HG02798 (cell line): ENCODE data around the gene IPPK.
"Not testable (repeated sequence)": the region's sequence is repeated elsewhere in the genome, so short reads cannot be mapped to it uniquely, and the experiment has no call there.

Experiments
- ATAC-seq: cut with Tn5 transposase; IDR thresholded peaks from one replicate; pipeline ENCODE4 v1.9.1; 2021; ENCODE audit warnings: mild to moderate bottlenecking; ENCODE audit not compliant: unreplicated experiment, poor library complexity

Gene IPPK

DNA sequence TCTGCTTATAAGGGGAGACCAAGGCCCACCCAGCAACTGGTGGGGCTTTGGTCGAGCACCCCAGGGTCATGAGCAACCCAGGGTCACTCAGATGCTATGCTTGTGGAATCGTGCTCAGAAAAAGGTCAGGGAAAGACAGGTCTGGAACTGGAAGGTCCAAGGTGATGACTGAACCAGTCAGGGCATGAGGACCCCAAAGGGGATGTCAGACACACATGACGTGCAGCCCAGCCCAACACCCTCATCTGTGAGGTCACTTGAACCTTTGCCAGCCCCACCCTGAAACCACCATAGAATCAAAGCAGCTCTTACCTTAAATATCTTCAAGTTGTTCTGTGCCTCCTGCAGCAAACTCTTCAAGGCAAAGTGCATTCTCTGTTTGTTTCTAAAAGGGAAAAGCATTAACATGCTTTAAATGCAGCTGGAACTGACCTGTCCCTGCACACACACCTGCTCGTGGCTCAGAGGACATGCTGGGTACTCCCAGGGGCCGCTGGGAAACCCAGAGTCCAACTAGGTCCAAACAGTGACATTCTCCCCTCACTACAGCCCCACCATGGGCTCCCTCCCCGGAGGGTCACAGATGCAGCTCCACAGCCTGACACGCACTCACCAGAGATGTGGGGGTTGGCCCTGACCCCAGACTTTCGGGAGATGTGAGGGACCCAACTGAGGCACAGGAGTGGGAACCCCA is 29.4 kb downstream of the IPPK start:
- ATAC-seq: no peak

DNA sequence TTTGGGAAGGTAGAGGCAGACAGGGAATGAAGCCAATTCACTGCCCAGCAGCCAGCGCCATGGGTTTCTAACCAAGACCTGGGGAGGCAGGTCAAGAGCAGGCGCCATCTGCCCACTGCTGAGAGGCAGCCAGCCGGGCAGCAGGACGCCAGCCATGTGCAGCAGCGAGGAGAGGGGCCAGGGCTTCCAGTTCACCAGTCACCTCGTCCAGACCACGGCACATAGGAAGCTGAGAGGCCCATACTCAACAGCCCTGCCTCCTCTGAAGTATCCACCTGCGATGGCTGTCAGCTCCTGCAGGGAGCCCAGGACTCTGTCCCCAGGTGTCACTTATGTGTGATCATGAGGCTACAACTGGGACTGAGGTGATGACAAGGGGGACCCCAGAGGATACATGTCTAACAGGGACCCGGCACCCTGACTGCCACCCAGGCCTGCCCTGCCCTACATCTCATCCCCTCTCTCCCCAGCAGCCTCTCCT is 30.1 kb downstream of the IPPK start:
- ATAC-seq: no peak

DNA sequence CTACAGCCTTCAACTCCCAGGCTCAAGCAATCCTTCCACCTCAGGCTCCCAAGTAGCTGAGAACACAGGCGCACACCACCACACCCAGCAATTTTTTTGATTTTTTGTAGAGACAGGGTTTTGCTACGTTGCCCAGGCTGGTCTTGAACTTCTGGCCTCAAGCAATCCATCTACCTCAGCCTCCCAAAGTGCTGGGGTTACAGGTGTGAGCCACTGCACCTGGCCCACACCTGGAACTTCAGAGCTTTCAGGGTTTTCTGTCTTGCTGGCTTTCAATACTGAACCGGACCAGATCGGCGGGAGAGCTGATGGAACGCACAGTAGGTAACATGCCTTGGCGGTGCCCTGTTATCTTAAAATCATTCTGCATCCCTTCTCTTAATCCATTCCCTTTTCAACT is 30.8 kb downstream of the IPPK start:
- no peak for ATAC-seq

DNA sequence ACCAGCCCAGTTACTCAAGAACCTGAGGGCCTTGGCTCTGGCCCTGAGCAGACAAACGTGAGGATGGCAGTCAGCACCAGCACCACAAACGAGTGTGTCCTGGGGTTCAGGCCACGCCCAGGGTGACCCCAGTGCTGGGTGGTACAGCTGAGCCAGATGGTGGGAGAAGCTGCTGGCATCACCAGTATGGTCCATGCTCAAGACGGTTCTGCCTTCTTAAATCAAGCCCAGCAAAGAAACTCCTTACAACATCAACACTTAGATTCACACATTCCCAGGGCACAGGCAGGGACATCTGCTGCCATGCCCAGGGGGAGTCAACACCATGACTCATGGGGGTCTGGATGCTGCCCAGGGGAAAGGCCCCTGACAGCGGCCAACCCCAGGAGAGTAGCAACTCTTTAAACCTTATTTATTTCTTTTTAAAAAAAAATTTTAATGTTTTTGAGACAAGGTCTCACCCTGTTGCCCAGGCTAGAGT is 31.3 kb downstream of the IPPK start:
- ATAC-seq: no peak

DNA sequence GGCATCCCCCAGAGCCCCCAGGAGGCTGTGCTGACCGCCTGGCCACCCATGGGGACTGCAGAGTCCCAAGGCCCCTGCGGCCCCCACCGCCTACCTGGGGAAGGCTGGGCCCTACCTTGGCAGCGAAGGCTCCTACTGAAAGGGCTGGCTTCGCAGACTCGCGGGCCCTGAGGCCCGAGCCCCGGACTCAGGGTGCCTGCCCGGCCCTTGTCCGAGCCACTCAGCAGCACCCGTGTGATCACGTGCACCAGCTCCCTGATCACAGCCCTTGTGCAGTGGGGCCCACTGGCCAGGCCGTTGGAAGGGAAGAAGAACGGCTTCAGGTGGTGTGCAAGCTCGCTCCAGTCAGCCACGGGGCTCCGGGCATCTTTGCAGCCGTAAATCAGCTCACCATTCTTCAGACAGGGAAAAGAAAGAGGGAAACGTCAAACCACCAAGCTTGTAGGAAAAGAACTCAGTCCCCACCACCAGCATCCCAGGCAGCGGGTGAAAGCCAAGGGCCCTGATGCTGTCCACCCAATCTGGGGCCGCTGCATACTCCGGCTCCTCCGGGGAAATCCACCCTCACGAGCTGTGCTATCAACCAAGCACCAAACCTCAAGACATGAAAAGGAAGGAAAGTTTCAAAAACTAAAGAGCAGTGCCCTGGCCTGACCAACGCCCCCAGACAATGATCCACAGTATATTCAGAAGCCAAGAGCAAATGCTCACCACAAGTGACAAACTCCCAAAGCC is 31.9 kb downstream of the IPPK start:
- no peak for ATAC-seq

DNA sequence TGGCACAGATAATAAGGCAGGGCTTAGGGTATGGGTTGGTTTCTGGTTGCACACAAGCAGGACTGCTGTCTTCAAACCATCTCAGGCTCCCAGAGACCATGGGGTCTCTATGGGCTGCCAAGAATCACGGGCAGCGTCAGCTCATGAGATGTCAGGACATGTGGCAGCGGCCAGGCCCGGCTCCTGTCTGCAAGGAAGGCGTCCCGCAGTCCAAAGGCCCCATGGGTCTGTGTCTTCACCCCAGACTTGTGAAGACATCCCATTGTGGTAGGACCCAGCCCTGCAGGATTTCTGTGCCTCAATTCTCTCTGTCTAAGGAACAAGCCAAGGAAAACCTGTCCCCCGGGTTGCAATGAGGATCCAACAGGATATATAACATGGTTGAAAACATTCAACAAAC is 32.6 kb downstream of the IPPK start:
- ATAC-seq: no peak

DNA sequence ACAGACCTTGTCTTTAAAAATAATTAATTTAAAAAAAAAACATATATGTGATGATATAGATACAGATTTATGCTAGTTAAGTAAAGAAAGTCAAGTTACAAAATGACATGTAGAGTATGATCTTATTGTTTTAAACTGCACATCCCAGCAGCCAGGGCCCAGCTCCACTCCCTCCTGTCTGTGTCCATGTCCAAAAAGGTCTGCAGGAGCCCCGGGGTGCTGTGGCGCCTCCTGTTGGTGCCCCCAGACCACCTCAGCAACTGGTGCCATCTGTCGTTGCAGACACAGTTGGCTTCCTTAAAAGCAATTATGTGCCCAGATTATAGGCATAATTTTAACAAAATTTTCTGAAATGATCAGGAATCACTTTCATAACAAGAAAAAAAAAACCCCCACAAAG is 33.3 kb downstream of the IPPK start:
- ATAC-seq: no peak

DNA sequence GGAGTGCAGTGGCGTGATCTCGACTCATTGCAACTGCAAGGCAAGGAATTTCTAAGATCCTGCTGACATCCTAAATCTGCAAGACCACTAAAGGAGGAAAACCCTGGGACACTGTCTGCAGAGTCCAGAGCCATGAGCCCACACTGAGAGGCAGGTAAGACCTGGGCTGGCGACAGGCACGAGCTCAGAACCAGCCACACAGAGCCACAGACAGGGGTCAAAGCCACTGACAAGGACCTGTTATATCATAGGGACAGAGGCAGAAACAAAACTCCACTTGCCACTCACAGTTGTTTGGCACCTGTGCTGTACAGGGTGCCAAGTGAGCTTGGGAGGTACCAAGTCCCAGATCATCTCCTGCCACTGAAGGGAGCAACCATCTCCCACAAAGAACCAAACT is 34.2 kb downstream of the IPPK start:
- ATAC-seq: no peak

DNA sequence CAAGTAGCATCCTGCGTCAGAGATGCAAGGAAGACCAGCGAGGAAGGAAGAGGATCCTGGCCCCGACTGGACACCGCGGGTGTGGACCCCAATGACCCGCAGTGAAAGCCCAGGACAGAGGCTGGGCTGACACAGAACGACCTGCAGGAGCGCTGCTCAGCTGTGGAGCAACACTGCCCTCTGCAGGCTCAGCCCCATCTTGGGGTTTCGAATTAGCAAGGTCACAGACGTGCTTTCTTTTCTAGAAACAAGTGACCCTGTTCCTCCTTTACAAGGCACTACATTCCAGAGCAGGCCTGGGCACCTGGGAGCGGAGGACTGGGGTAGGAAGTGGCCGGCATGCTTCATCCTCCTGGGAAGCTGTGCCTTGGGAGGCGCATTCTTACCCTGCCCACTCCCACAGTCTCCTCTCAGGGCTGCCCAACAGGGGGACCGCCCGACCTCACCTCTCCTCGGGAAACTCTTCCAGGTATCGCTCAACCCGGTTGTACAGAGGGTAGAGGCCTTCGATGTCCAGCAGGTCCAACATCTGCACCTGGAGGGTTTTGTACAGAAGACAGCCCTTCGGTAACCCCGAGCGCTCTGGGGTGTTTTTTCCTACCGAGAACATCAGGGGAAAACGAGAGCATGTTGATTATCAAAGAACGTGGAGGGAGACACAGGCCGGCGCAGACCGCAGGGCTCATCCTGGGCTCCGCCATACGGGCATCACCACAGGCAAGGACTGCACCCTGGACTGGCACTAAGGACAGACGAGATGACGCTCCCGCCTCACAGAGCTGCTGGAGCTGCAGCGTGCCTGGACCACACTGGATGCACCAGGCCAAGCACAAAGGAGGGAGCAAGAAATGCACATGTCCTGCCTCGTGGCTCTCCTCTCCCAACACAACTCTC is 35.0 kb downstream of the IPPK start:
- peak; percentile 66 for ATAC-seq

DNA sequence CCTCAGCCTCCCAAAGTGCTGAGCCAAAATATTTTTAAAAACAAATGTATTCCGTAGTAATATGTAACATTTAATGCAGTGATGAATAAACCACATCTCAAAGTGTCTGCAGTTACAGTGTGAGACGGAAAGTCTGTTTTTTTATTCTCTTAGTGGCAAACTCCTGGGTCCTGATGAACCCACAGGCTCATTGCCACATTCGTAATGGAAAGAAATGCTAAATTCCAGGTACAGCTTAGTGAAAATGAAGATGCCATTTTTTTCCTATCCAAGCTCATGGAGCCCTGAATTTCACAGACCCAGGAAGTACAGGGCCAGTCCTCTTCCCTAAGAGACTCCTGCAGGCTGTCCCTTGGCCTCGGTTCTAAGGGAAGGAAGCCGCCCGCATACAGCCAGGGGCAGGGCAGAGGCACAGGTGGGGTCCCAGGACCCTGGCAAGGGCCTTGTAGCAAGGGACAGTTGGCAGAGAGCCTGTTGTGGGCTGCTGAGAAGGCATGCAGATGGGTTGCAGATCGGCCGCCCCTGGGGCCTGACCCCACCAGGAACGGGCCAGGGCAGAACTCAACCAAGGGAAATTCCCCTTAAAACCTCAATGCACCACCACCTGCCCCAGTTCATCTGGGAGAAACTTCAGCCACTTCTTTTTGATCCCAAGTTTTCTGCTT is 36.2 kb downstream of the IPPK start:
- no peak for ATAC-seq

DNA sequence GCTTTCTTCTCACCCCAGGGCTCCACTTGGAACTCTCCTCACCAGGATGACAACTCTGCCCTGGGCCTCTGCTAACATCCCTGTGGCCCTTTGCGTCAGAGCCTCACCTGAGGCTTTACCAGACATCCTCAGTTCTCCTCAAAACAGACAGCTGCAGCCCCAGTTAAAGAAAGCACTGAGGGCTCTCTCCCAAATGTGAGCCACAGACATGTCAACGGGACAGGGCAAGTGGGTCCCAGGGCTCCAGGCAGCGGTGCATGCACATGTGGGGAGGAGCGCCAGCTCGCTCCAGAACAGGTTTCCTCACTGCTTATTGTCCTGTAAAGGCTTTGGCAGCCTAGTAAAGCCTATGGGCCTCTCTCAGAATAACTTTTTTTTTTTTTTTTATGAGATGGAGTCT is 37.3 kb downstream of the IPPK start:
- ATAC-seq: no peak

DNA sequence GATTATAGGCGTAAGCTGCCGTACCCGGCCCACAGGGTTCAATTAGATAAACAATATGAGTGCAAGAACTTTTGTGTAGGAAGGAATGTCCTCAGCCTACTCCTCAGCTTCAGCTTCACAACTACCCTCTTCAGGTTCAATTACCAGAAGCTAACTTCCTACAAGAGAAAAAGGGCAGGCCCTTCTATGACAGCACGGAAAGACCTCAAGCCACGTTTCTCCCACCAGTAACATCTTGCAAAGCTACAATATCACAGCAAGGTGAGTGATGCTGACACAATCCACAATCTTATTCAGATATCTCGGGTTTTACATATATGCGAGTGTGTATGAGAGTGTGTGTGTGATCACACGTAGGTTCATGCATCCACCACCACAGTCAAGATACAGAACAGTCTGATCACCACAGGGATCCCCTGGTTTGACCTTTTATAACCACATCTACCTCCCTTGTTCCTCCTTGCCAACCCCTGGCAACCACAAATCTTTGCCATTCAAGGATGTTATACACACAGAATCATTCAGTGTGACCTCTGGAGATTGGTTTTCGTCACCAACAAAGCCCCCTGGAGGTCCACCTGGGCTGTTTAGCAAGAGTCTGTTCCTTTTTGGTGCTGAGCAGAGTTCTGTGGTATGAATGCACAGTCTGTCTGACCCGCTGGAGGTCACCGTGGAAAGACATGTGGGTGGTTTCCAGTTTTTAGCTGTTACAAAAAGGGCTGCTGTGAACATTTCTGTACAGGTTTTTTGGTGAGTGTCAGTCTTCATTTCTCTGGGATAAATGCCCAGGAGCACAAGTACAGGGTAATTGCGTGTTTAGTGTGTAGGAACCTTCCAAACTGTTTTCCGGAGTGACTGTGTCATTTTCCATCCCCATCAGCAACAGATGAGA is 38.2 kb downstream of the IPPK start:
- no peak for ATAC-seq

DNA sequence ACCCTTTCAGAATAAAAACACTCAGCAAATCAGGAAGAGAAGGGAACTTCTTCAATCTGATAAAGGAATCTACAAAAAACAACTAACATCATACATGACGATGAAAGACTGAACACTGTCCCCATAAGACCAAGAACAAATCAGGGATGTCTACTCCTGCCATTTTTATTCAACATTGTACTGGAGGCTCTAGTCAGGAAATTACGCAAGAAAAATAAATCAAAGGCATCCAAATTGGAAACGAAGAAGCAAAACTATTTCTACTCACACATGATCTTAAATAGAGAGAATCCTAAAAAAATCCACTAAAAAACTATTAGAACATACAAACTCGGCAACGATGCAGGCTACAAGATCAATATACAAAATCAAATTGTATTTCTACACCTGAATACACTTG is 42.3 kb downstream of the IPPK start:
- ATAC-seq: no peak

DNA sequence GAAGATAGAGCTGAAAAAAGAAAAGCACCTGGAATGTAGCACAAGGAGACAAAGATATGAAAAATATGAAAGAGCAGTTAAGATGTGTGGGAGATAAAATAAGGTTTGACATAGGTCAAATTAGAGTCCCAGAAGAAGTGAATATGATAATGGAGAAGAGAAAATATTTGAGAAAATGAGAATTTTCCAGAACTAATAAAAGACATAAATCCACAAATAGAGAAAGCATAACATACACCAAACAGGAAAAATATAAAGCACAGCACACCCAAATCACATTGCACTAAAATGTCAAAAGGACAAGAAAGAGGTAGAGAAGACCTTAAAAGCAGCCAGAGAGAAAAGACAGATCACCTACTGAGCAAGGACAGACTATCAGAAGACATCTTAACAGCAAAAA is 43.4 kb downstream of the IPPK start:
- no peak for ATAC-seq

DNA sequence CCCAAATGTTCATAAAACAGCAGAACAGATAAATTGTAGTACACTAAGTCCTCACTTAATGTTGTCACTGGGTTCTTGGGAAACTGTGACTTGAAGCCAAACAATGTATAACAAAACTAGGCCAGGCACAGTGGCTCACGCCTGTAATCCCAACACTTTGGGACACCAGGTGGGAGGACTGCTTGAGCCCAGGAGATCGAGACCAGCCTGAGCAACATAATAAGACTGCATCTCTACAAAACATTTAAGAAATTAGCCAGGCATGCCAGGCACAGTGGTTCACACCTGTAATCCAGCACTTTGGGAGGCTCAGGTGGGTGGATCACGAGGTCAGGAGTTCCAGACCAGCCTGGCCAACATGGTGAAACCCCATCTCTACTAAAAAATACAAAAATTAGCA is 46.0 kb downstream of the IPPK start:
- ATAC-seq: not testable (repeated sequence)

DNA sequence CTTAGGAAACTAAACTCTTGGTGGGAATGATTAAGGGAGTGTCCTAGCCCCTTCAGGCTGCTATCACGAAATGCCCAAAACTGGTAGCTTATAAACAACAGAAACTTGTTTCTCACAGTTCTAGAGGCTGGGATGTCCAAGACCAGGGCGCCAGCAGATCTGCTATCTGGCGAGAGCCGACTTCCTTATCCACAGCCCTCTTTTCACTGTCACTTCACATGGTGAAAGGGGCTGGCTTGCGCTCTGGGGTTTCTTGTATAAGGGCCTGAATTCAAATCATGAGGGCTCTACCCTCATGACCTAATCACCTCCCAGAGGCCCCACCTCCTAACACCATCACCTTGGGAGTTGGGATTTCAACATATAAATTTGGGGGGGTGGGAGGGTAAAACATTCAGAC is 49.1 kb downstream of the IPPK start:
- no peak for ATAC-seq

DNA sequence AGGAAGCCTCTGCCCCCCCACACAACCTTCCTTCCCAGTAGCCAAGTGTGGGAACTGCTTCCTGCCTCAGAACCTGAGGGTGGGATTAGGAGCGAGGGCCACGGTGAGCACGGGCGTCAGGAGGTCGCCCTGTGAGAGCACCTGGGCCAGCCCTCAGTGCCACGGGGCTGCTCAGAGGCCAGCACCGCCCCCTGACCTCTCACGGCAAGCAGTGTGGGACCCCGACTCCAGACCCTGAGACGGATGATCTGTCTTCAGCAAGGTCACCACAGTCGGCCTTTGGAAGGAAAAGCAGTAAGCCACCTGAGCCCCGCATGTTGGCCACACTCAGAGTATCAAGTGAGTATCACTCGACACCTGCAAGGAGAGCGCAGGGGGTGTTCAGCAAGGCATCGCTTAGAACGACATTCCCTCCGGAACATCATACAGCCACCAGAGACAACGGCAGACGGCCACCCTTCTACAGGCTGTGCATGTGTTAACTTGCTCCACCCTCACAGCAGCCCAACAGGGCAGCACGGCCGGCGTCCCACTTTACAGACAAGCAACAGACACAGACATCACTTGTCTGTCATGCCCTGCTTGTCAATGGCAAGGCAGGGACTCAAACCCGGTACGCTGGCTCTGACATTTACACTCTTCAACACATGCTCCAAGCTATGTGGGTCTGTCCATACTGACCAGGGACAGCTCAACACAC is 50.2 kb downstream of the IPPK start:
- no peak for ATAC-seq

DNA sequence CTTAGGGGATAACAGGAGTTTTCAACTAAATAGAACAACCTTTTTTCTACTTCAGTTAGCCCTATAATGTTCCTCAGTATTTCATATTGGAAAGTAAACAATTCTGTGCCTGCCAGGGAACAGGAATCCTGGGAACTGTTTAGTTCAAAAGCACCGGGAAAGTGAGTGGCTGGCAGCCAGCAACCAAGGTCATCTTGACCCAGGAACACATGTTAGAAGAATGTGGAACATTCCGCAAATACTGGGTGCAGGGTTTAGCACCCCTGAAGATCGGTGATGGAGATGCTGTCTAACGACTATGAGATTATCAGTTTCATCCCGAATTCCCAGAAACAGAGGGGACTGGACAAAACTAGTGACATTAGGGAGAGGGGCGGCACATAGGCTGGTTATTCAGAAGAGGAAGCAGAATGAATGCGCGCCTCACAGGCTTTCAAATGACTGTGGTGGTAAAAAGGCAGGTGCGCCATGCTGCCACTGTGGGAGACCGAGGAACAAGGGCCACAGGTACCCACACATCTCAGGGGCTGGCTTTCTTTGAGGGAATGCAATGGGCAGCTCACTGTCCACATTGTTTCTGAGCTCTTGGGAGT is 51.2 kb downstream of the IPPK start:
- ATAC-seq: no peak
